Thoracic aorta (tissue), 2 donors: ENCODE results near the gene ABHD2. TPM values are rescaled to one million over a fixed set of nuclear protein-coding genes. Genes with fewer than 3 reads are reported as not detected.
A peak's percentile ranks its signal among the peaks of the same experiment; 100 is the strongest.

Experiments
- ATAC-seq: fragments of 150-250 bp; one replicate; pipeline ENCODE4 v1.8.0; 2017; ENCODE audit warnings: low read depth; ENCODE audit not compliant: insufficient number of reproducible peaks, low FRiP score
- DNase-seq: peaks from one replicate; pipeline ENCODE4 v3.0.0-alpha.2; 2020; ENCODE audit warnings: low spot score
- H3K27ac ChIP-seq, 2 donors: fragments of 200-600 bp; sonication (generic); 1 replicate in 1 of 2; 2 replicates in 1 of 2; pipeline ENCODE4 v1.5.1; 2016; ENCODE audit warnings: mild to moderate bottlenecking in 2 of 2, moderate library complexity in 2 of 2
- H3K27me3 ChIP-seq: fragments of 200-600 bp; sonication (generic); replicated peaks from 2 replicates; pipeline ENCODE4 v1.6.0; 2016; ENCODE audit warnings: mild to moderate bottlenecking; ENCODE audit not compliant: insufficient read depth
- H3K36me3 ChIP-seq: fragments of 200-600 bp; sonication (generic); one replicate; pipeline ENCODE4 v1.5.1; 2016
- H3K4me1 ChIP-seq, 2 donors: fragments of 200-600 bp; sonication (generic); 1 replicate in 1 of 2; 2 replicates in 1 of 2; pipeline versions ENCODE4 v1.5.1 to v1.6.0; 2016; ENCODE audit warnings: low read depth in 2 of 2, mild to moderate bottlenecking in 1 of 2; ENCODE audit not compliant: control insufficient read depth in 1 of 2
- H3K4me3 ChIP-seq: fragments of 200-600 bp; sonication (generic); 2 replicates; pipeline ENCODE4 v1.5.1; 2016; ENCODE audit warnings: mild to moderate bottlenecking
- H3K9me3 ChIP-seq: fragments of 200-600 bp; sonication (generic); 2 replicates; pipeline ENCODE4 v1.5.1; 2016
- CTCF ChIP-seq: fragments of 200-600 bp; sonication (generic); IDR thresholded peaks from one replicate; pipeline ENCODE4 v1.5.1; 2019; ENCODE audit warnings: antibody characterized with exemption
- total RNA-seq, 2 donors: library from RNA; depleted of rRNA; stranded (reverse); fragments of >200 nt; gene quantifications; one replicate each; pipeline versions ENCODE4 v1.1.0 to v1.2.3, GENCODE V29; 2016

ABHD2 gene
- total RNA-seq, 2 donors from 2014 or later, result 177 to 283 TPM

- H3K27ac ChIP-seq, result no peak overlapping the region
- H3K4me3 ChIP-seq, result no peak overlapping the region
- no peaks in the 10 kb centered on the region for H3K27me3 ChIP-seq
- no peak for TF ChIP-seq CTCF
- H3K9me3 ChIP-seq, result no peaks in the 10 kb centered on the region
- ATAC-seq (no peak), DNase-seq (no peak)
- H3K4me1 ChIP-seq, result peaks cover 0 to 6% of the 10 kb centered on the region in 2 donors
- H3K36me3 ChIP-seq, result peaks cover 16% of the 10 kb centered on the region
Measured at GRCh38 chr15:89201465-89202005, 113.3 kb downstream of the ABHD2 start.

- ATAC-seq, result no peak
- Histone ChIP-seq H3K9me3 (no peaks in the 10 kb centered on the region), H3K27me3 (no peaks in the 10 kb centered on the region), H3K4me3 (no peak overlapping the region), H3K36me3 (peaks cover 11% of the 10 kb centered on the region), H3K4me1 (peaks cover 0 to 2% of the 10 kb centered on the region in 2 donors), H3K27ac (no peak overlapping the region)
- no peak for DNase-seq
- TF ChIP-seq CTCF, result no peak
Measured at GRCh38 chr15:89203705-89204273, 115.5 kb downstream of the ABHD2 start.

GRCh38 chr15:89205991-89206585, 117.8 kb downstream of the ABHD2 start:
- Histone ChIP-seq H3K27me3 (no peaks in the 10 kb centered on the region), H3K36me3 (no peaks in the 10 kb centered on the region), H3K4me1 (peaks cover 0 to 2% of the 10 kb centered on the region in 2 donors), H3K27ac (no peak overlapping the region), H3K9me3 (no peaks in the 10 kb centered on the region), H3K4me3 (no peak overlapping the region)
- TF ChIP-seq CTCF, result no peak
- no peak for DNase-seq
- ATAC-seq, result no peak

GRCh38 chr15:89206908-89207331, 118.7 kb downstream of the ABHD2 start:
- Histone ChIP-seq H3K4me3 (peak overlapping the region; percentile 58), H3K27me3 (no peaks in the 10 kb centered on the region)

More at GRCh38 chr15:89206908-89207331, 118.7 kb downstream of the ABHD2 start:
- Histone ChIP-seq H3K9me3 (no peaks in the 10 kb centered on the region), H3K36me3 (no peaks in the 10 kb centered on the region), H3K4me1 (peaks cover 0 to 2% of the 10 kb centered on the region in 2 donors), H3K27ac (no peak overlapping the region)
- TF ChIP-seq CTCF, result peak; percentile 98
- DNase-seq (peak; percentile 13), ATAC-seq (no peak)
